ENCODE measurements around the gene PSG1.
"Not testable (repeated sequence)": the region's sequence is repeated elsewhere in the genome, so short reads cannot be mapped to it uniquely, and the experiment has no call there.

Gene PSG1

DNA sequence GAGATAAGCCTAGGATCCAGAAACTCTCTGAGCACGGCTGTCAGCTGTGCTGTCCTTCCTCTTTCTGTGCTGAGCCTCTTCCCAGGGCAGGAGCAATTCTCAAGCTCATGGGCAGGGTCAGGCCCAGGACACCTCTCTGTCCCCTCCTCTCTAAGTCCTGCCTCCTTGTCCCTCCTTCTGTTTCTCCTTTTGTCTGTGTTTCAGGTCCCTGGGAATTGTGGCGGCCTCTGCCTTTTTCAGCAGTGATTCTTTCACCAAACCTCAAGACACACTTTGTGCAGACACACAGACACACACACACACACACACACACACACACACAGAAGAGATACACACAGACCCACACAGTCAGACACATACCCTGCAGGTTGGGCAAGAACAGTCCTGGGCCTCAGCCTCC, at the start of gene PSG1:
PSG1 (minus strand) TSS at position 101 of the 400 bp plus-strand sequence. CDS start 132 bp downstream, outside the sequence.
- H3K4me3 ChIP-seq (replicated peaks; ENCODE audit: low read depth, low read length) = no peak within 1 kb of the TSS
- no peak for TF ChIP-seq CTCF (IDR thresholded peaks at IDR 0.05; ENCODE audit: low read length, missing control alignments)
- no peak for DNase-seq (ENCODE audit: low read depth)

DNA sequence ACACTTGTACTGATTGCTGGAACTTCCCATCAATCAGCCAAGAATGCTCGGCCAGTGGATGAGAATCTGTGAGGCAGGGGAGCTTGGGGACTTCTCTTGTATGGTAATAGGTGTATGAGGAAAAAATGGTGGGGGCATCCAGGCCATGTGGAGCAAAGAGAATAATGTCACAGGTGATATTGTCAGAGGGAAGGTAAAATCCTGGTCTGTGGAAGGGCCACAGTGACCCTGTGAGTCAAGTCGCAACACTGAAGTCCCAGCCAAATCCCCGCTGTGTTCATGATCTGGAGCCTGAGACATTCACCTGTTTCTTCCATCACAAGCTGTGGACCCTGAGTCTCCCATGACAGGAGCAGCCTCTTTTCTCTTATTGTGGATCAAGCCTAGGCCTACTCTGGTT, 49.4 kb upstream of the PSG1 start:
- no peak for DNase-seq (ENCODE audit: low read depth)
- TF ChIP-seq CTCF (IDR thresholded peaks at IDR 0.05; ENCODE audit: low read length, missing control alignments) = no peak
- no peak overlapping the region for H3K4me3 ChIP-seq (replicated peaks; ENCODE audit: low read depth, low read length)

GRCh38 chr19:42926781-42927180, 47.3 kb upstream of the PSG1 start:
- DNase-seq (ENCODE audit: low read depth) = no peak
- no peak for TF ChIP-seq CTCF (IDR thresholded peaks at IDR 0.05; ENCODE audit: low read length, missing control alignments)
- H3K4me3 ChIP-seq (replicated peaks; ENCODE audit: low read depth, low read length) = no peak overlapping the region

DNA sequence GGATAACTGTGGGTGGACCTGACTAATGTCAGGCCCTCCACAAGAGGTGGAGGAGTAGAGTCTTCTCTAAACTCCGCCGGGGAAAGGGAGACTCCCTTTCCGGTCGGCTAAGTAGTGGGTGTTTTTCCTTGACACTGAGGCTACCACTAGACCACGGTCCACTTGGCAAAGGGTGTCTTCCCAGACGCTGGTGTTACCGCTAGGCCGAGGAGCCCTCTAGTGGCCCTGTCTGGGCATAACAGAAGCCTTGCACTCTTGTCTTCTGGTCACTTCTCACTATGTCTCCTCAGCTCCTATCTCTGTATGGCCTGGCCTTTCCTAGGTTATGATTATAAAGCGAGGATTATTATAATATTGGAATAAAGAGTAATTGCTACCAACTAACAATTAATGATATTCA, 43.6 kb upstream of the PSG1 start:
- DNase-seq (ENCODE audit: low read depth) = peak; percentile 71

GRCh38 chr19:42920971-42921370, 41.5 kb upstream of the PSG1 start:
- H3K4me3 ChIP-seq (replicated peaks; ENCODE audit: low read depth, low read length); DNase-seq (ENCODE audit: low read depth): not testable (repeated sequence)

More for the DNA sequence above, 43.6 kb upstream of the PSG1 start:
- H3K4me3 ChIP-seq (replicated peaks; ENCODE audit: low read depth, low read length) = not testable (repeated sequence)
- TF ChIP-seq CTCF (IDR thresholded peaks at IDR 0.05; ENCODE audit: low read length, missing control alignments) = peak; percentile 73

- no peak for DNase-seq (ENCODE audit: low read depth)
- H3K4me3 ChIP-seq (replicated peaks; ENCODE audit: low read depth, low read length) = no peak overlapping the region
- no peak for TF ChIP-seq CTCF (IDR thresholded peaks at IDR 0.05; ENCODE audit: low read length, missing control alignments)
Measured at GRCh38 chr19:42919757-42920079, 40.2 kb upstream of the PSG1 start.

DNA sequence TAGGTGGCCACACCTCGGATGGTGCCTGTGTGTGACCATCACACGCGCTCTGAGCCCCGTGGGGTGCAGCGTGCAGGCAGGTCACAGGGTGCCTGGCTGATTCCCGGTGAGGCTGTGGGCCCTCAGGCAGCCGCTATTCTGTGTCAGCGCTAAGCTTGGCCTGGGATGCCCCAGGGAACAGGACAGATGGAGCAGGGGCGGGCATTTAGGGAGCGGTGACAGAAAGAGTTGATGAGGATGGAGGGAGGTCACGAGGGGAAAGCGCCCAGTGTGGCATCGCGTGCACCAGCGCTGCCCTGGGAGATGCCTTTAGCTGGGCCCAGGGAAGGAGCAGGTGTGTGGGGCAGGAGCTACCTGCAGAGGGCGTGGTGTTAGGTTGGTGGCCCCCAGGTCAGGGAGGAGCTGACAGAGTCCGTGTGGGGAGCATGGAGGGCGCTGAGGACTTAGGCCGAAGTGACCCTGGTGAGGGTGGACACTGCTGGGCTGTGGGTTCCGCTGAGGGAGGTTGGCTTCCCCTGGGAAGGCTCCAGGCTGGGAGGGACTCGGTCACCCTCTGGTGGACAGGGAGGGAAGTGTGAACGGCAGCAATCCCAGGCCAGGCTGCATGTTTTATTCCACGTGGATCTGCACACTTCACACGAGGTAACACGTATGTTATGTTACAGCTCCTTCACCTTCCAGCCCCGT, 39.7 kb upstream of the PSG1 start:
- not testable (repeated sequence) for H3K4me3 ChIP-seq (replicated peaks; ENCODE audit: low read depth, low read length); DNase-seq (ENCODE audit: low read depth)
- TF ChIP-seq CTCF (IDR thresholded peaks at IDR 0.05; ENCODE audit: low read length, missing control alignments) = peak; percentile 43

GRCh38 chr19:42918377-42919069, 39.0 kb upstream of the PSG1 start:
- not testable (repeated sequence) for H3K4me3 ChIP-seq (replicated peaks; ENCODE audit: low read depth, low read length); DNase-seq (ENCODE audit: low read depth)

GRCh38 chr19:42917634-42918033, 38.1 kb upstream of the PSG1 start, which contains the start of gene PSG6:
TSS of gene PSG6 (minus strand) at chr19:42917894. CDS start at chr19:42917792, 102 bp downstream.
- H3K4me3 ChIP-seq (replicated peaks; ENCODE audit: low read depth, low read length); DNase-seq (ENCODE audit: low read depth): not testable (repeated sequence)

GRCh38 chr19:42916931-42917330, 37.4 kb upstream of the PSG1 start:
- DNase-seq (ENCODE audit: low read depth); H3K4me3 ChIP-seq (replicated peaks; ENCODE audit: low read depth, low read length): not testable (repeated sequence)

DNA sequence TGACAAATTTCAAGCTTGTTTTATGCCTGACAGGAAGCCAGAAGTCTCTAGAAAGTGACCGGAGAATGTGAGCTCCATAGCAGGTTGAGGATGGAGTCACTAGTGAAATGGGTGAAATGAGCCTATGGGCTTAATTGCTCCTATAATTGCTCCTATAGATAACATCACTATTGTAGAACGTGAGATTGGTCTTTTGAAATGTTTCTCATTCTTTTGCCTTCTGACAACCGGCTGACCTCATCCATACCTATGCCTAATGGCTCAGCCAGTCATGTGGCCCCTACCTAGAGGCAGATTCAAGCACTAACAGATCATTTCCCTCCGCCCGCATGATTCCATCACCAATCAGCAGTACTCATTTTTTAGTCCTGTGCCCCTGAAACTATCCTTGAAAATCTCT, 34.0 kb upstream of the PSG1 start:
- not testable (repeated sequence) for H3K4me3 ChIP-seq (replicated peaks; ENCODE audit: low read depth, low read length); DNase-seq (ENCODE audit: low read depth)

Data from fibroblast of pulmonary artery (primary cell).